Bronchial epithelial cell (primary cell): ENCODE data around the gene PTGES3L. TPM values are rescaled to one million over a fixed set of nuclear protein-coding genes. Genes with fewer than 3 reads are reported as not detected.

Source experiments
- DNase-seq: peaks from one replicate; pipeline ENCODE4 v3.0.0-alpha.2; 2010; ENCODE audit warnings: low read depth
- FAIRE-seq: peaks from 2 replicates; lab custom pipeline; 2011; peaks lifted over from hg19 to GRCh38; lab: Jason Lieb, UNC
- H3K27me3 ChIP-seq: 2 replicates; pipeline ENCODE4 v1.5.1; 2011; ENCODE audit warnings: low read length; ENCODE audit not compliant: control insufficient read depth, insufficient read depth
- H3K36me3 ChIP-seq: 2 replicates; pipeline ENCODE4 v1.5.1; 2011; ENCODE audit warnings: low read length; ENCODE audit not compliant: control insufficient read depth, insufficient read depth
- H3K4me3 ChIP-seq: 2 replicates; pipeline ENCODE4 v1.5.1; 2011; ENCODE audit warnings: mild to moderate bottlenecking, low read depth, low read length, control low read depth
- CTCF ChIP-seq: IDR thresholded peaks from 2 replicates; pipeline ENCODE4 v1.5.1; 2011; ENCODE audit warnings: mild to moderate bottlenecking, moderate library complexity, low read length, control low read depth, inconsistent platforms; ENCODE audit not compliant: insufficient read depth, severe bottlenecking
- total RNA-seq: library from RNA; depleted of rRNA; stranded (reverse); fragments of >200 nt; gene quantifications from 2 replicates; pipeline ENCODE4 v1.2.1, GENCODE V29; 2014

Gene PTGES3L
- total RNA-seq, 1 donor from 2014 or later: under 0.01 TPM

GRCh38 chr17:43014649-43015542 is 35.0 kb upstream of the PTGES3L start:
- H3K4me3 ChIP-seq: no peak overlapping the region
- H3K27me3 ChIP-seq: no peaks in the 10 kb centered on the region
- no peak for TF ChIP-seq CTCF
- FAIRE-seq (peak; percentile 55), DNase-seq (no peak)
- H3K36me3 ChIP-seq: peaks cover 18% of the 10 kb centered on the region

- H3K36me3 ChIP-seq: peaks cover 15% of the 10 kb centered on the region
- no peak overlapping the region for H3K4me3 ChIP-seq
- FAIRE-seq (peak; percentile 47), DNase-seq (no peak)
- no peak for TF ChIP-seq CTCF
- H3K27me3 ChIP-seq: no peaks in the 10 kb centered on the region
These were observed 34.3 kb upstream of the PTGES3L start for GRCh38 chr17:43014020-43014648.

GRCh38 chr17:43013296-43013695 is 33.4 kb upstream of the PTGES3L start:
- DNase-seq (no peak), FAIRE-seq (no peak)
- Histone ChIP-seq H3K4me3 (no peak overlapping the region), H3K27me3 (no peaks in the 10 kb centered on the region), H3K36me3 (peaks cover 12% of the 10 kb centered on the region)
- no peak for TF ChIP-seq CTCF

GRCh38 chr17:43011728-43012472 is 32.0 kb upstream of the PTGES3L start:
- Histone ChIP-seq H3K36me3 (peaks cover 11% of the 10 kb centered on the region), H3K27me3 (no peaks in the 10 kb centered on the region), H3K4me3 (no peak overlapping the region)
- no peak for TF ChIP-seq CTCF
- FAIRE-seq (no peak), DNase-seq (no peak)

- TF ChIP-seq CTCF: no peak
- DNase-seq (no peak), FAIRE-seq (no peak)
- Histone ChIP-seq H3K4me3 (no peak overlapping the region), H3K27me3 (no peaks in the 10 kb centered on the region), H3K36me3 (peaks cover 6% of the 10 kb centered on the region)
These were observed 30.9 kb upstream of the PTGES3L start for GRCh38 chr17:43010667-43011308.
